IPS-NIHi7 (cell line): ENCODE results near the gene TXNDC5.
A peak's percentile ranks its signal among the peaks of the same experiment; 100 is the strongest.
"Not testable (repeated sequence)": the region's sequence is repeated elsewhere in the genome, so short reads cannot be mapped to it uniquely, and the experiment has no call there.

Experiments
- DNase-seq: peaks from one replicate; pipeline ENCODE4 v3.0.0; 2012; ENCODE audit warnings: mixed read lengths; ENCODE audit errors: extremely low spot score

Gene TXNDC5

GRCh38 chr6:7914311-7914710, 3.7 kb upstream of the TXNDC5 start:
- no peak for DNase-seq

GRCh38 chr6:7912736-7913517, 2.3 kb upstream of the TXNDC5 start:
- DNase-seq: no peak

- no peak for DNase-seq
These were observed 1.4 kb upstream of the TXNDC5 start for GRCh38 chr6:7912024-7912423.

- DNase-seq: no peak
These were observed 747 bp upstream of the TXNDC5 start for GRCh38 chr6:7911345-7911725.

- no peak for DNase-seq
These were observed 312 bp downstream of the TXNDC5 start for GRCh38 chr6:7910298-7910653.

GRCh38 chr6:7909323-7910276, 988 bp downstream of the TXNDC5 start:
- DNase-seq: peak; percentile 84

GRCh38 chr6:7907159-7907558, 3.4 kb downstream of the TXNDC5 start:
- DNase-seq: no peak

GRCh38 chr6:7906741-7907140, 3.8 kb downstream of the TXNDC5 start:
- no peak for DNase-seq

GRCh38 chr6:7905416-7905815, 5.2 kb downstream of the TXNDC5 start:
- no peak for DNase-seq

- DNase-seq: no peak
These were observed 5.8 kb downstream of the TXNDC5 start for GRCh38 chr6:7904654-7905319.

- no peak for DNase-seq
These were observed 6.9 kb downstream of the TXNDC5 start for GRCh38 chr6:7903673-7904072.

- no peak for DNase-seq
These were observed 7.7 kb downstream of the TXNDC5 start for GRCh38 chr6:7902867-7903266.

- no peak for DNase-seq
These were observed 8.4 kb downstream of the TXNDC5 start for GRCh38 chr6:7902221-7902620.

GRCh38 chr6:7901780-7902179, 8.8 kb downstream of the TXNDC5 start:
- DNase-seq: no peak

- no peak for DNase-seq
These were observed 9.5 kb downstream of the TXNDC5 start for GRCh38 chr6:7901056-7901455.

GRCh38 chr6:7900621-7901020, 10.0 kb downstream of the TXNDC5 start:
- no peak for DNase-seq

GRCh38 chr6:7899889-7900213, 10.7 kb downstream of the TXNDC5 start:
- DNase-seq: no peak

- DNase-seq: peak; percentile 43
These were observed 11.3 kb downstream of the TXNDC5 start for GRCh38 chr6:7899101-7899888.

GRCh38 chr6:7898193-7898586, 12.4 kb downstream of the TXNDC5 start:
- not testable (repeated sequence) for DNase-seq

- DNase-seq: no peak
These were observed 13.0 kb downstream of the TXNDC5 start for GRCh38 chr6:7897461-7898192.

GRCh38 chr6:7896465-7896987, 14.1 kb downstream of the TXNDC5 start:
- DNase-seq: no peak
